ENCODE measurements around the gene RAPGEF2. TPM values are rescaled to one million over a fixed set of nuclear protein-coding genes. Genes with fewer than 3 reads are reported as not detected.
"Not testable (repeated sequence)": the region's sequence is repeated elsewhere in the genome, so short reads cannot be mapped to it uniquely, and the experiment has no call there.

The RAPGEF2 gene
- total RNA-seq, 2 donors from 2014 or later = 38.2 to 46.7 TPM

GRCh38 chr4:159108124-159108523, 5.2 kb downstream of the RAPGEF2 start:
- Histone ChIP-seq H3K4me3 (no peak overlapping the region), H3K27me3 (no peaks in the 10 kb centered on the region), H3K4me1 (peaks cover 32% of the 10 kb centered on the region), H3K36me3 (replicated peaks in 1 of 2; ENCODE audit: insufficient read depth in 1 of 2, low read depth in 2 of 2) (no peaks in the 10 kb centered on the region), H3K27ac (peak overlapping the region in 1 of 4 donors; percentile 97), H3K9me3 (no peaks in the 10 kb centered on the region)
- no peak for TF ChIP-seq POLR2A (IDR thresholded peaks at IDR 0.05)
- 48 to 56% methylated on average over 3 of the region's 3 CpGs for WGBS, 2 donors
- ATAC-seq (no peak), DNase-seq (no peak)
- intact Hi-C loops (cut with DNase I) = no loop called here

- intact Hi-C loops (cut with DNase I) = no loop called here
- DNase-seq = no peak
- Histone ChIP-seq H3K4me1 (peaks cover 21% of the 10 kb centered on the region), H3K27ac (no peak overlapping the region), H3K9me3 (no peaks in the 10 kb centered on the region), H3K4me3 (no peak overlapping the region), H3K27me3 (no peaks in the 10 kb centered on the region), H3K36me3 (replicated peaks in 1 of 2; ENCODE audit: insufficient read depth in 1 of 2, low read depth in 2 of 2) (no peaks in the 10 kb centered on the region)
- WGBS, 2 donors = 89 to 90% methylated on average over 5 of the region's 5 CpGs
- ATAC-seq = no peak
- TF ChIP-seq POLR2A (IDR thresholded peaks at IDR 0.05) = no peak
- TF ChIP-seq CTCF (IDR thresholded peaks at IDR 0.05) = no peak
These were observed 8.1 kb downstream of the RAPGEF2 start for GRCh38 chr4:159110961-159111360.

DNA sequence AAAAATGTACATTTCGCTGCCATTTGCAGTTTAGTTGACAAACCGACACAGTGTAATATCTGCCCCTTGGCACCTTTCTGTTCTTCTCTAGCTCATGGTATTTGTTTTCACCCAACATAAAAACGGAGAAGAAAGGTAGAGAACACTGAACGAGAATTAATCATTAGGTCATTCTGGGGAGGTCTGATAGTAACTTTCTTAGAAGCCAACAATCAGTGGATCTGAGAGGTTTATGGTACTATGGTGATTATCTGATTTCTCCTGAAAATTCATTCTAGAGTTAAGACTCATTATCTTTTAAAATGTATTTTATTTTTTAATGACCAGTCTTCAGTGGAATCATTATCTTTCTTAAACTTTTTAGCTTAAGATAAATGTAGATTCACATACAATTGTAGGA, 8.5 kb downstream of the RAPGEF2 start:
- Histone ChIP-seq H3K4me1 (peaks cover 17% of the 10 kb centered on the region), H3K27me3 (no peaks in the 10 kb centered on the region), H3K4me3 (no peak overlapping the region), H3K9me3 (no peaks in the 10 kb centered on the region), H3K36me3 (replicated peaks in 1 of 2; ENCODE audit: insufficient read depth in 1 of 2, low read depth in 2 of 2) (no peaks in the 10 kb centered on the region), H3K27ac (no peak overlapping the region)
- TF ChIP-seq CTCF (IDR thresholded peaks at IDR 0.05) (no peak), POLR2A (IDR thresholded peaks at IDR 0.05) (no peak)
- intact Hi-C loops (cut with DNase I) = no loop called here
- 70 to 77% methylated on average over 4 of the region's 4 CpGs for WGBS, 2 donors
- DNase-seq = no peak
- no peak for ATAC-seq

- 93 to 94% methylated on average over 7 of the region's 7 CpGs for WGBS, 2 donors
- DNase-seq; H3K27ac ChIP-seq; H3K9me3 ChIP-seq; H3K4me3 ChIP-seq; intact Hi-C loops (cut with DNase I); ATAC-seq; H3K27me3 ChIP-seq; H3K4me1 ChIP-seq; H3K36me3 ChIP-seq (replicated peaks in 1 of 2; ENCODE audit: insufficient read depth in 1 of 2, low read depth in 2 of 2): not testable (repeated sequence)
These were observed 10.5 kb downstream of the RAPGEF2 start for GRCh38 chr4:159113366-159113765.

GRCh38 chr4:159116098-159116497, 13.2 kb downstream of the RAPGEF2 start:
- DNase-seq; intact Hi-C loops (cut with DNase I); ATAC-seq; H3K27ac ChIP-seq; H3K27me3 ChIP-seq; H3K4me3 ChIP-seq; H3K9me3 ChIP-seq; H3K4me1 ChIP-seq; H3K36me3 ChIP-seq (replicated peaks in 1 of 2; ENCODE audit: insufficient read depth in 1 of 2, low read depth in 2 of 2): not testable (repeated sequence)
- 88 to 100% methylated on average over 2 of the region's 2 CpGs for WGBS, 2 donors

DNA sequence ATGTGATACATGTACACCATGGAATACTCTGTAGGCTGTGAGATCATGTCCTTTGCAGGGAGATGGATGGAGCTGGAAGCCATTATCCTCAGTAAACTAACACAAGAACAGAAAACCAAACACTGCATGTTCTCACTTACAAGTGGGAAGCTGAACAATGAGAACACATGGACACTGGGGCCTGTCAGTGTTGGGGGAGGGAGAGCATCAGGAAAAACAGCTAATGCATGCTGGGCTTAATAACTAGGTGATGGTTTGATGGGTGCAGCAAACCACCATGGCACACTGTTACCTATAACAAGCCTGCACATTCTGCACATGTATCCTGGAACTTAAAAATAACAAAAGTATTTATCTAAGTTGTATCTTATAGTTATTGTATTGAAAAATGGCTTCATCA, 13.8 kb downstream of the RAPGEF2 start:
- ATAC-seq; DNase-seq; H3K9me3 ChIP-seq; H3K36me3 ChIP-seq (replicated peaks in 1 of 2; ENCODE audit: insufficient read depth in 1 of 2, low read depth in 2 of 2); H3K4me3 ChIP-seq; H3K27ac ChIP-seq; H3K4me1 ChIP-seq; intact Hi-C loops (cut with DNase I); H3K27me3 ChIP-seq: not testable (repeated sequence)

- Histone ChIP-seq H3K27ac (no peak overlapping the region), H3K9me3 (no peaks in the 10 kb centered on the region), H3K27me3 (no peaks in the 10 kb centered on the region), H3K4me1 (peaks cover 6% of the 10 kb centered on the region), H3K4me3 (no peak overlapping the region), H3K36me3 (replicated peaks in 1 of 2; ENCODE audit: insufficient read depth in 1 of 2, low read depth in 2 of 2) (no peaks in the 10 kb centered on the region)
- 73 to 81% methylated on average over 2 of the region's 2 CpGs for WGBS, 2 donors
- DNase-seq = no peak
- intact Hi-C loops (cut with DNase I) = no loop called here
- TF ChIP-seq CTCF (IDR thresholded peaks at IDR 0.05) = no peak
- no peak for TF ChIP-seq POLR2A (IDR thresholded peaks at IDR 0.05)
- no peak for ATAC-seq
These were observed 14.7 kb downstream of the RAPGEF2 start for GRCh38 chr4:159117564-159117963.
